ENCODE data around the gene CTPS2.

DNA sequence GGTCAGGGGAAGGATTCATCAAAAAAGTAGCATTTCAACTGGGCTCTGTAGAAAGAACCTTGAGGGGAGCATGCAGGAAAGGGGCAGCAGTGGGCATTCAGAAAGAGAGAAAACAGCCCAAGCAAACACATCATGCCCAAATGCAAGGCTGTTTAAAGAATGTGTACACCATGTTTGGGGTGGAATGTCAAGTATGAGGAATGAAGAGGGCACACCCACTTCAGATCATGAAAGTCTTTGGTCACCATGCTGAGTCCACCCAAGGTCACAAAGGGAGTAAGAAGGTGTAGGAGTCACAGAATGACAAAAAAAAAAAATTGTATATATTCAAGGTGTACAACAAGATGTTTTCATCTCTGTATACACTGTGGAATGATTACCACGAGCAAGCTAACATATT, 53.1 kb downstream of the CTPS2 start:
- TF ChIP-seq, protein P1, sequence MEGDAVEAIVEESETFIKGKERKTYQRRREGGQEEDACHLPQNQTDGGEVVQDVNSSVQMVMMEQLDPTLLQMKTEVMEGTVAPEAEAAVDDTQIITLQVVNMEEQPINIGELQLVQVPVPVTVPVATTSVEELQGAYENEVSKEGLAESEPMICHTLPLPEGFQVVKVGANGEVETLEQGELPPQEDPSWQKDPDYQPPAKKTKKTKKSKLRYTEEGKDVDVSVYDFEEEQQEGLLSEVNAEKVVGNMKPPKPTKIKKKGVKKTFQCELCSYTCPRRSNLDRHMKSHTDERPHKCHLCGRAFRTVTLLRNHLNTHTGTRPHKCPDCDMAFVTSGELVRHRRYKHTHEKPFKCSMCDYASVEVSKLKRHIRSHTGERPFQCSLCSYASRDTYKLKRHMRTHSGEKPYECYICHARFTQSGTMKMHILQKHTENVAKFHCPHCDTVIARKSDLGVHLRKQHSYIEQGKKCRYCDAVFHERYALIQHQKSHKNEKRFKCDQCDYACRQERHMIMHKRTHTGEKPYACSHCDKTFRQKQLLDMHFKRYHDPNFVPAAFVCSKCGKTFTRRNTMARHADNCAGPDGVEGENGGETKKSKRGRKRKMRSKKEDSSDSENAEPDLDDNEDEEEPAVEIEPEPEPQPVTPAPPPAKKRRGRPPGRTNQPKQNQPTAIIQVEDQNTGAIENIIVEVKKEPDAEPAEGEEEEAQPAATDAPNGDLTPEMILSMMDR (IDR thresholded peaks at IDR 0.05), result no peak
- no peak for TF ChIP-seq POLR2AphosphoS5 (IDR thresholded peaks at IDR 0.05)

All from stomach (tissue), 4 donors.